HL-60/S4 treated with phorbol 12-myristate 13-acetate at 8.2 ng/mL for 4 days and 3 days (cell line): ENCODE measurements around the gene NDUFB11.
"Not testable (repeated sequence)": the region's sequence is repeated elsewhere in the genome, so short reads cannot be mapped to it uniquely, and the experiment has no call there.

Source experiments
- in situ Hi-C: fragments of 300-500 bp; cut with MboI; formaldehyde crosslinking; loops from 2 replicates; pipeline ENCODE4 v1.15.0; 2022; ENCODE audit warnings: low sequenced_read_pairs

NDUFB11 gene

GRCh38 chrX:47151435-47151834 lies 6.9 kb upstream of the NDUFB11 start:
- in situ Hi-C loops: no loop called here

DNA sequence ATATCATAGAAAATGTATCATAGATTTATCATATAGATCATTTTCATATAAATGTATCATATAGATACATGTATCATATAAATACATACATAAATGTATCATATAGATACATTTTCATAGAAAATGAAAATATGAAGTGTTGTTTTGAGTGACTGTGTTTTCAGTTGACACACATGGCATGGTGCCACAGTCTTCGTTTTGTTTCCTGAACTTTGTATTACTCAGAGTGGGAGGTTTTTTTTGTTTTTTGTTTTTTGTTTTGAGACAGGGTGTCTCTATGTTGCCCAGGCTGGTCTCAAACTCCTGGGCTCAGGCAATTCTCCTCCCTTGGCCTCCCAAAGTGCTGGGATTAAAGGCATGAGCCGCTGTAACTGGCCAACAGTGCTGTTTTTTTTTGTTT lies 4.4 kb upstream of the NDUFB11 start:
- in situ Hi-C loops: no loop called here

GRCh38 chrX:47146936-47147859 lies 2.7 kb upstream of the NDUFB11 start:
- in situ Hi-C loops: no loop called here

- in situ Hi-C loops: no loop called here
Observed at GRCh38 chrX:47146121-47146935, 1.8 kb upstream of the NDUFB11 start.

DNA sequence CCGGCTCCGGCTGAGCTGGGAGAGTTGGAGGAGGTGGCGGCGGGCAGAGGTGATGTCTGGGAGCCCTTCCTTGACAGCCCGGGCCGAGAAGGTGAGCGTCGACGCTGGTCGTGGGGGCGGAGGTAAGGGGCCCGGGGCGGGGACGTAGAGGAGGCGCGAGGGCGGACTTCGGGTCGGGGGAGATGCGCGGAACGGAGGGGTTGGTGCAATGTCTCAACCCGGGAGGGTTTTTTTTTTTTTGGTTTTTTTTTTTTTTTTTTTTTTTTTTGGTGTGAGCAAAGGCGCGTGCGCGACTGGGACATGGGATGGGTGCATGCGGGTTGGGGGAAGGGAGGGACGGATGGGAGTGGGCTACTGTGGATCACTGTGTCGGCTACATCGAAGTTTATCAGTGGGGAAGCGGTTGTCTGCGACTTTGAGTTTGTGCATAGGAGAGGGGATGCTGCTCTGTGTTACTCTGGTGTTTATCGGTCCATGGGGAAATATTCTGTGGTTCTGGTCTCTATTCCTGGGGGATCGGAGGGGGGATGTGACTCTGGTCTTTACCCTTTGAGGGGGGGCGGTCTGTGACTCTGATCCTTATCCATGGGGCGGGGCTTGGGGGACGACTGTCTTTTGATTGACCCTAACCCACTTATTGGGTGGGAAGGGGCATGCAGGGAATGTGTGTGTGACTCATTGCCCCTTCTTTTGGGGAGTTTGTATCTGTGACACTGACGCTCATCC lies 1.1 kb upstream of the NDUFB11 start:
- in situ Hi-C loops: no loop called here

DNA sequence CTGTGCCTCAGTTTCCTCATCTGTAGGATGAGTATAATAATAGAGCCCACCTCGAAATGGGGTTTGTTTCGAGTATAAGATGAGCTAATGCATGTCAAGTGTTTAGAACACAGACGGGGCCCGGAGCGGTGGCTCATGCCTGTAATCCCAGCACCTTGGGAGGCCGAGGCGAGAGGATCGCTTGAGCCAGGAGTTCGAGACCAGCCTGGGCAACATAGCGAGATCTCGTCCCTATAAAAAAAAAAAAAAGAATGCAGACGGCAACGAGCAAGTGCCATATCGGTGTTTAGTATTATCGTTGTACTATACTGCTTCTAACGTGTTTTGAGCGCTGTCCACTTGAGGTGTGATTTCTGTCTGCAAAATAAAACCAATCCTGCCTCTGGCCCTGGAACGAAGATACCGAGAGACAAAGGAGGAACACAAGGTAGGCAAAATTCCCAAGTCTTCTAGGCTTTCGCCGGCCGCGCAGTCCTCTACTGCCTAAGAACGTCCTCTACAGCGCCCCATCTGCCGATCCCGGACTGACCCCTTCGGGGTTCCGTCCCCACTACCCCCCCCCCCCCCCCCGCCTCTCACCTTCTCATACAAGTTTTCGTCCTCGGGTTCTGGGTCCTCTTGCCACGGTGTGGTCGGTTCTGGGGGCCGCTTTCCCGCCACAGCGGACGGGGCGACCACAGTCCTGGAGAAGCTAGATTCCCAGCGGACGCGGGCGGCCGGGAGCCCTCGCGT lies 442 bp downstream of the NDUFB11 start:
- in situ Hi-C loops: no loop called here

DNA sequence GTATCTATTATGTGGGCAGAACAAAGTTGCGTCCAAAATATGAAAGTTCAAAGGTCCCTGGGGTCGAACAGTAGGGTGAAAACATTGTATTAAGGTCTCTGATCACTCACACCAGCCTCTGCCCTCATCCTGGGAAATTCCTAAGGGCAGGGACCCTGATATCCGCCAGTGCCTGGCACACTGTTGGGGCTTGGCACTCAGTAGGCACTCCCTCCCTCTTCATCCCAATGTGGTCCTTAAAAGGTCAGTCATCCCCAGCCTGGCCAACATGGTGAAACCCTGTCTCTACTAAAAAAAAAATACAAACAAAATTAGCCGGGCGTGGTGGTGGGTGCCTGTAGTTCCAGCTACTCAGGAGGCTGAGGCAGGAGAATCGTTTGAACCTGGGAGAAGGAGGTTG lies 6.3 kb downstream of the NDUFB11 start:
- in situ Hi-C loops: no loop called here

GRCh38 chrX:47135650-47136049 lies 8.9 kb downstream of the NDUFB11 start:
- in situ Hi-C loops: not testable (repeated sequence)

GRCh38 chrX:47133493-47133892 lies 11.0 kb downstream of the NDUFB11 start:
- in situ Hi-C loops: no loop called here

DNA sequence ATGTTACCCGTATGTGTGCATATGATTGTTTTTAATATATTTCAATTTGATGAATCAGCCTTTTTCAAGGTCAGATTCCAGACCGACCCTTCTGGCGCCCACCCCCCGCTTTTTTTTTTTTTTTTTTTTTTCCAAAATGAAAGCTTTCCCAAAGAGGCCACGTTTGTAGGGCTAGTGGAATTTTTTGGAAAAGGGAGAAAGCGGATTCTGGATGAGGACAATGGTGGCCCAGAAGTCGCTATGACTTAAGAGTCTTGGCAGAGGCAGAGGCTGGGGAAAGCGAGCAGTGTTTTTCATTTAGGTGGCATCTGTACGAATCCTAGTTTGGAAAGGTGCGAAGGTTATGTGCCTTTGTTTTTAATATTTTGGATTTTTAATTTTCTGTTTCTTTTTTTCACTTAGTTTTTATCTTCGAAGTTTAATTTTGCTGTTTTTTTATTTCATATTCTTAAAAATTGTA lies 14.6 kb downstream of the NDUFB11 start:
- in situ Hi-C loops: no loop called here

DNA sequence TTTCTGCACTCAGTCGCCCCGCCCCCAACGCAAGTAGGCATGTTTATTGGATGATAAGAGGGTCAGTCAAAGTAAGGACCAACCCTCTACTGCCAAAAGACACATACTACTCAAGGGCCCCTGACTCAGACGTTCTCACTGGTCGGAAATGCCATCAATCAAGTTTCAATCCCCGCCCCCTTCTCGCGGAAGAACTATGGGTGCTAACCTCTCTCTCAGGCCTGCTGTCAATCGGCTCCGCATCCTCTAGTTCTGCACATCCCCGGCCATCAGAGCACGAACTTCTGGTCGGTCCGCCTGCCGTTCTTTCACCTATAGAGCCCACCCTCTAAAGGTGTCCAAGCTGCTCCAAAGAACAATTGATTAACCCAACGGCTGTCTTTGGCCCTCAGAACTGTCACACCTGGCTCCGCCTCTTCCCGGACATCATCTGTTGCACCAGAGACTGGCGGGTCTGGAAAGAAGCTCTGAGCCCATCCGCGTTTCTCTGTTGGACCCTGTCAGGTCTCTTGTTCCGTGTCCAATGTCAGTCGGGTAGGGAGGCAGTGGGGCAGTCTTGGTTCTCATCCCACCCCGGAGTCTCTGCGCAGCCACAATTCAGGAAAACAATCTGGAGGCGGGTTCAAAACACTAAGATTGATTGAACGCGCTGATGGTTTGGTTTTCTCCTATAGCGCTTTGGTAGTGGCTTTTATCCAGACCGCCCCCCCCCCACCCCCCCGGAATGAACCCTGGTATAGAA lies 15.2 kb downstream of the NDUFB11 start:
- in situ Hi-C loops: no loop called here

DNA sequence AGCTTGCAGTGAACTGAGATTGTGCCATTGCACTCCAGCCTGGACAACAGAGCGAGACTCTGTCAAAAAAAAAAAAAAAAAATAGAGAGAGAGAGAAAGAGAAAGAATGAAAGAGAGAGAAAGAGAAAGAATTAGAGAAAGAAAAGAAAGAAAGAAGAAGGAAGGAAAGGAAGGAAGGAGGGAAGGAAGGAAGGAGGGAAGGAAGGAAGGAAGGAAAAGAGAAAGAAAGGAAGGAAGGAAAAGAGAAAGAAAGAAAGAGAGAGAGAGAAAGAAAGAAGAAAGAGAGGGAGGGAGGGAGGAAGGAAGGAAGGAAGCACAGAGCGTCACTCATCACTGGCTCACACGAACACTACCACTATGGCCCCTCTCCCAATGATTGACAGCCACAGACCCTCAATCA lies 20.0 kb downstream of the NDUFB11 start:
- in situ Hi-C loops: not testable (repeated sequence)

GRCh38 chrX:47116551-47117110 lies 27.9 kb downstream of the NDUFB11 start:
- in situ Hi-C loops: not testable (repeated sequence)

DNA sequence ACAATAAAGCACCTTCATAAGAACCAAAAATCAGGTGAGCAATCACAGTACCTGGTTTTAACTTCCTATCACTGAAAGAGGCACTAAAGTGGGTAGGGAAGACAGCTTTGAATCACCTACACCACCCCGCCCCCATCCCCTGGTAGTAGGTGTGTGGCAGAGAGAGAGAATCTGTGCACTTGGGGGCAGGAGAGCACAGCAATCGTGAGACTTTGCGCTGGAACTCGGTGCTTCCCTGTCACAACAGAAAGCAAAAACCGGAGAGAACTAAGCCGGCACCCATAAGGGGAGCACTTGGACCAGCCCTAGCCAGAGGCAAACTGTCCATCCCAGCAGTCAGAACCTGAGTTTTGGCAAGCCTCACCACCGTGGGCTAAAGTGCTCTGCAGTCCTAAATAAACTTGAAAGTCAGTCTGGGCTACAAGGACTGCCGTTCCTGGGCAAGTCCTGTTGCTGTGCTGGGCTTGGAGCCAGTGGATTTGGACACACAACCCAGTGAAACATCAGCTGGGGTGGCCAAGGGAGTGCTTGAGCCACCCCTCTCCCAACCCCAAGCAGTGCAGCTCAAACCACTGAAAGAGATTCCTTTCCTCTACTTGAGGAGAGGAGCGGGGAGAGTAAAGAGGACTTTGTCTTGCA lies 32.1 kb downstream of the NDUFB11 start:
- in situ Hi-C loops: no loop called here

DNA sequence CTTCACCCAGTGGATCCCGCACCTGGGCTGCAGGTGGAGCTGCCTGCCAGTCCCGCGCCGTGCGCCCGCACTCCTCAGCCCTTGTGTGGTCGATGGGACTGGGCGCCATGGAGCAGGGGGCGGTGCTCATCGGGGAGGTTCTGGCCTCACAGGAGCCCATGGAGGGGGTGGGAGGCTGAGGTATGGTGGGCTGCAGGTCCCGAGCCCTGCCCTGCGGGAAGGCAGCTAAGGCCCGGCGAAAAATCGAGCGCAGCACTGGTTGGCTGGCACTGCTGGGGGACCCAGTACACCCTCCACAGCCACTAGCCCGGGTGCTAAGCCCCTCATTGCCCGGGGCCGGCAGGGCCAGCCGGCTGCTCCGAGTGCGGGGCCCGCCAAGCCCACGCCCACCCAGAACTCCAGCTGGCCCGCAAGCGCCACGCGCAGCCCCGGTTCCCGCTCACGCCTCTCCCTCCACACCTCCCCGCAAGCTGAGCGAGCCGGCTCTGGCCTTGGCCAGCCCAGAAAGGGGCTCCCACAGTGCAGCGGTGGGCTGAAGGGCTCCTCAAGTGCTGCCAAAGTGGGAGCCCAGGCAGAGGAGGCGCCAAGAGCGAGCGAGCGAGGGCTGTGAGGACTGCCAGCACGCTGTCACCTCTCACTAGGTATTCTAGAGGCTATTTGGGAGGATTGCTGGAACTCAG lies 33.4 kb downstream of the NDUFB11 start:
- in situ Hi-C loops: not testable (repeated sequence)

GRCh38 chrX:47101206-47101605 lies 43.3 kb downstream of the NDUFB11 start:
- in situ Hi-C loops: no loop called here

GRCh38 chrX:47098338-47099094 lies 46.0 kb downstream of the NDUFB11 start:
- in situ Hi-C loops: no loop called here

DNA sequence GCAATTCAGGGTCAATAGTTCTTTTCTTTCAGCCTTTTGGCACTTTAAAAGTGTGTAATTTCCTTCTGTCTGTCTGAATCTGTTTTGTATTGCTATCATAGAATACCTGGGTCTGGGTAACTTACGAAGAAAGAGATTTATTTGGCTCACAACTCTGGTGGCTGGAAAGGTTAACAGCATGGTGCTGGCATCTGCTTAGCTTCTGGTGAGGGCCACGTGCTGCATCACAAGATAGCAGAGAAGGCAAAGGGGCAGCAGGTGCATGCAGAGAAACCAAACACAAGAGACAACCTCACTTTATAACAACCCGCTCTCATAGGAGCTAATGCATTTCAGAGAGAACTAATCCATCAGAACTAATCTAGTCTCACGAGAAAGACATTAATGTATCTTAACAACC lies 47.5 kb downstream of the NDUFB11 start:
- in situ Hi-C loops: no loop called here
